GM21786 (cell line): ENCODE results near the gene ADGRD1.
"Not testable (repeated sequence)": the region's sequence is repeated elsewhere in the genome, so short reads cannot be mapped to it uniquely, and the experiment has no call there.

Experiments
- ATAC-seq: cut with Tn5 transposase; IDR thresholded peaks from one replicate; pipeline ENCODE4 v1.9.1; 2021; ENCODE audit not compliant: unreplicated experiment

Gene ADGRD1

GRCh38 chr12:131067981-131068851 is 114.5 kb downstream of the ADGRD1 start:
- no peak for ATAC-seq

GRCh38 chr12:131068926-131069720 is 115.4 kb downstream of the ADGRD1 start:
- not testable (repeated sequence) for ATAC-seq

- not testable (repeated sequence) for ATAC-seq
Measured at GRCh38 chr12:131070136-131070535, 116.4 kb downstream of the ADGRD1 start.

- not testable (repeated sequence) for ATAC-seq
Measured at GRCh38 chr12:131070668-131071067, 117.0 kb downstream of the ADGRD1 start.

GRCh38 chr12:131071234-131071820 is 117.6 kb downstream of the ADGRD1 start:
- ATAC-seq = not testable (repeated sequence)

- not testable (repeated sequence) for ATAC-seq
Measured at GRCh38 chr12:131071950-131072349, 118.2 kb downstream of the ADGRD1 start.

- ATAC-seq = no peak
Measured at GRCh38 chr12:131072451-131073230, 118.9 kb downstream of the ADGRD1 start.

- no peak for ATAC-seq
Measured at GRCh38 chr12:131074221-131075083, 120.7 kb downstream of the ADGRD1 start.

- ATAC-seq = no peak
Measured at GRCh38 chr12:131075194-131075593, 121.5 kb downstream of the ADGRD1 start.

- no peak for ATAC-seq
Measured at GRCh38 chr12:131075611-131076010, 121.9 kb downstream of the ADGRD1 start.

- no peak for ATAC-seq
Measured at GRCh38 chr12:131076296-131076695, 122.6 kb downstream of the ADGRD1 start.

- ATAC-seq = no peak
Measured at GRCh38 chr12:131076791-131077747, 123.4 kb downstream of the ADGRD1 start.

- no peak for ATAC-seq
Measured at GRCh38 chr12:131077931-131078391, 124.3 kb downstream of the ADGRD1 start.

GRCh38 chr12:131082290-131083194 is 128.8 kb downstream of the ADGRD1 start:
- ATAC-seq = no peak

GRCh38 chr12:131084341-131085011 is 130.8 kb downstream of the ADGRD1 start:
- ATAC-seq = no peak

- ATAC-seq = no peak
Measured at GRCh38 chr12:131085125-131085815, 131.6 kb downstream of the ADGRD1 start.
